ENCODE measurements around the gene CDKN2AIP.

- TF ChIP-seq, protein P1, sequence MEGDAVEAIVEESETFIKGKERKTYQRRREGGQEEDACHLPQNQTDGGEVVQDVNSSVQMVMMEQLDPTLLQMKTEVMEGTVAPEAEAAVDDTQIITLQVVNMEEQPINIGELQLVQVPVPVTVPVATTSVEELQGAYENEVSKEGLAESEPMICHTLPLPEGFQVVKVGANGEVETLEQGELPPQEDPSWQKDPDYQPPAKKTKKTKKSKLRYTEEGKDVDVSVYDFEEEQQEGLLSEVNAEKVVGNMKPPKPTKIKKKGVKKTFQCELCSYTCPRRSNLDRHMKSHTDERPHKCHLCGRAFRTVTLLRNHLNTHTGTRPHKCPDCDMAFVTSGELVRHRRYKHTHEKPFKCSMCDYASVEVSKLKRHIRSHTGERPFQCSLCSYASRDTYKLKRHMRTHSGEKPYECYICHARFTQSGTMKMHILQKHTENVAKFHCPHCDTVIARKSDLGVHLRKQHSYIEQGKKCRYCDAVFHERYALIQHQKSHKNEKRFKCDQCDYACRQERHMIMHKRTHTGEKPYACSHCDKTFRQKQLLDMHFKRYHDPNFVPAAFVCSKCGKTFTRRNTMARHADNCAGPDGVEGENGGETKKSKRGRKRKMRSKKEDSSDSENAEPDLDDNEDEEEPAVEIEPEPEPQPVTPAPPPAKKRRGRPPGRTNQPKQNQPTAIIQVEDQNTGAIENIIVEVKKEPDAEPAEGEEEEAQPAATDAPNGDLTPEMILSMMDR (IDR thresholded peaks at IDR 0.05): no peak
- no peak for TF ChIP-seq POLR2A (IDR thresholded peaks at IDR 0.05)
Observed at GRCh38 chr4:183395395-183395794, 49.0 kb upstream of the CDKN2AIP start.
